Skeletal muscle tissue (tissue), 4 donors: ENCODE data around the gene FBXO31. TPM values are rescaled to one million over a fixed set of nuclear protein-coding genes. Genes with fewer than 3 reads are reported as not detected.
A peak's percentile ranks its signal among the peaks of the same experiment; 100 is the strongest.
"Not testable (repeated sequence)": the region's sequence is repeated elsewhere in the genome, so short reads cannot be mapped to it uniquely, and the experiment has no call there.

Experiments used
- H3K27ac ChIP-seq: one replicate; pipeline ENCODE4 v1.7.0; 2013; ENCODE audit warnings: mild to moderate bottlenecking, low read depth, low read length, inconsistent platforms
- H3K27me3 ChIP-seq, 3 donors: one replicate each; pipeline ENCODE4 v1.7.0; 2013; ENCODE audit warnings: low read length in 3 of 3; ENCODE audit not compliant: control insufficient read depth in 3 of 3, insufficient read depth in 3 of 3
- H3K36me3 ChIP-seq, 3 donors: one replicate each; pipeline ENCODE4 v1.7.0; 2013; ENCODE audit warnings: low read length in 3 of 3; ENCODE audit not compliant: control insufficient read depth in 3 of 3, insufficient read depth in 3 of 3
- H3K4me1 ChIP-seq, 3 donors: one replicate each; pipeline ENCODE4 v1.7.0; 2013; ENCODE audit warnings: low read length in 3 of 3, mild to moderate bottlenecking in 3 of 3; ENCODE audit not compliant: control insufficient read depth in 3 of 3, insufficient read depth in 3 of 3
- H3K4me3 ChIP-seq, 3 donors: one replicate each; pipeline ENCODE4 v1.7.0; 2013; ENCODE audit warnings: low read length in 3 of 3
- H3K9ac ChIP-seq, 3 donors: one replicate each; pipeline ENCODE4 v1.7.0; 2013; ENCODE audit warnings: low read length in 3 of 3, mild to moderate bottlenecking in 3 of 3, moderate library complexity in 2 of 3, low read depth in 1 of 3
- H3K9me3 ChIP-seq, 3 donors: one replicate each; pipeline ENCODE4 v1.7.0; 2013; ENCODE audit warnings: low read length in 3 of 3; ENCODE audit not compliant: control insufficient read depth in 3 of 3
- total RNA-seq: library from RNA; depleted of rRNA; stranded (reverse); fragments of >200 nt; gene quantifications from one replicate; pipeline ENCODE4 v1.2.3, GENCODE V29; 2014
- donor health status: Osteomylitis.

Gene FBXO31
- total RNA-seq, 1 donor from 2014 or later, result 26.6 TPM

GRCh38 chr16:87387942-87388817, 4.6 kb upstream of the FBXO31 start:
- H3K9me3 ChIP-seq, result no peaks in the 10 kb centered on the region
- H3K4me1 ChIP-seq, result peaks cover 28 to 41% (median 28%) of the 10 kb centered on the region in 3 donors
- H3K9ac ChIP-seq, result peak overlapping the region; percentile 57 to 73 (median 72)
- H3K36me3 ChIP-seq, result no peaks in the 10 kb centered on the region
- H3K27ac ChIP-seq, result peak overlapping the region; percentile 99
- H3K27me3 ChIP-seq, result no peaks in the 10 kb centered on the region
- H3K4me3 ChIP-seq, result peak overlapping the region; percentile 54 to 61 (median 56)

GRCh38 chr16:87384875-87385167, 1.2 kb upstream of the FBXO31 start:
- not testable (repeated sequence) for H3K27me3 ChIP-seq, H3K36me3 ChIP-seq, H3K9me3 ChIP-seq
- Histone ChIP-seq H3K27ac (peak overlapping the region; percentile 93), H3K9ac (peak overlapping the region; percentile 76 to 88 (median 84)), H3K4me3 (peak overlapping the region; percentile 62 to 87 (median 80)), H3K4me1 (peaks cover 42 to 58% (median 42%) of the 10 kb centered on the region in 3 donors)

- H3K27ac ChIP-seq, result peak overlapping the region; percentile 93
- H3K27me3 ChIP-seq, result no peaks in the 10 kb centered on the region
- peak overlapping the region; percentile 76 to 88 (median 84) for H3K9ac ChIP-seq
- H3K4me3 ChIP-seq, result peak overlapping the region; percentile 62 to 87 (median 80)
- peaks cover 0 to 2% (median 0%) of the 10 kb centered on the region in 3 donors for H3K36me3 ChIP-seq
- peaks cover 42 to 62% (median 45%) of the 10 kb centered on the region in 3 donors for H3K4me1 ChIP-seq
- no peaks in the 10 kb centered on the region for H3K9me3 ChIP-seq
Measured at GRCh38 chr16:87384162-87384874, 742 bp upstream of the FBXO31 start.

GRCh38 chr16:87382023-87382785, 1.4 kb downstream of the FBXO31 start:
- H3K4me3 ChIP-seq, result peak overlapping the region; percentile 62 to 87 (median 69)
- H3K9ac ChIP-seq, result peak overlapping the region; percentile 86 to 89 (median 88)
- H3K36me3 ChIP-seq, result peaks cover 0 to 2% (median 0%) of the 10 kb centered on the region in 3 donors
- H3K27me3 ChIP-seq, result no peaks in the 10 kb centered on the region
- H3K4me1 ChIP-seq, result peaks cover 37 to 58% (median 38%) of the 10 kb centered on the region in 3 donors
- no peaks in the 10 kb centered on the region for H3K9me3 ChIP-seq
- H3K27ac ChIP-seq, result peak overlapping the region; percentile 93

- Histone ChIP-seq H3K27me3 (no peaks in the 10 kb centered on the region), H3K9ac (peak overlapping the region; percentile 7 to 89 (median 88)), H3K9me3 (no peaks in the 10 kb centered on the region), H3K27ac (peak overlapping the region; percentile 93), H3K36me3 (peaks cover 0 to 2% (median 0%) of the 10 kb centered on the region in 3 donors), H3K4me1 (peaks cover 41 to 65% (median 46%) of the 10 kb centered on the region in 3 donors), H3K4me3 (peak overlapping the region; percentile 62 to 87 (median 69))
Measured at GRCh38 chr16:87380881-87381280, 2.7 kb downstream of the FBXO31 start.

- Histone ChIP-seq H3K4me3 (peak overlapping the region; percentile 25 to 87 (median 62)), H3K36me3 (peaks cover 0 to 2% (median 0%) of the 10 kb centered on the region in 3 donors), H3K27ac (peak overlapping the region; percentile 93), H3K27me3 (no peaks in the 10 kb centered on the region), H3K9me3 (no peaks in the 10 kb centered on the region), H3K9ac (peak overlapping the region in 2 of 3 donors; percentile 88 to 89), H3K4me1 (peaks cover 46 to 70% (median 50%) of the 10 kb centered on the region in 3 donors)
Measured at GRCh38 chr16:87380403-87380802, 3.2 kb downstream of the FBXO31 start.

GRCh38 chr16:87379312-87379752, 4.2 kb downstream of the FBXO31 start:
- not testable (repeated sequence) for H3K27me3 ChIP-seq, H3K4me3 ChIP-seq, H3K9ac ChIP-seq, H3K9me3 ChIP-seq, H3K36me3 ChIP-seq
- peak overlapping the region; percentile 93 for H3K27ac ChIP-seq
- H3K4me1 ChIP-seq, result peaks cover 48 to 66% (median 52%) of the 10 kb centered on the region in 3 donors

- peak overlapping the region in 1 of 3 donors; percentile 33 for H3K9ac ChIP-seq
- H3K27me3 ChIP-seq, result no peaks in the 10 kb centered on the region
- peaks cover 0 to 2% (median 2%) of the 10 kb centered on the region in 3 donors for H3K36me3 ChIP-seq
- H3K4me3 ChIP-seq, result no peak overlapping the region
- H3K4me1 ChIP-seq, result peaks cover 38 to 66% (median 49%) of the 10 kb centered on the region in 3 donors
- H3K9me3 ChIP-seq, result no peaks in the 10 kb centered on the region
- H3K27ac ChIP-seq, result peak overlapping the region; percentile 89
Measured at GRCh38 chr16:87376660-87377059, 6.9 kb downstream of the FBXO31 start.

- peak overlapping the region; percentile 89 for H3K27ac ChIP-seq
- no peaks in the 10 kb centered on the region for H3K27me3 ChIP-seq
- H3K9me3 ChIP-seq, result no peaks in the 10 kb centered on the region
- peaks cover 0 to 2% (median 2%) of the 10 kb centered on the region in 3 donors for H3K36me3 ChIP-seq
- peak overlapping the region; percentile 61 to 86 (median 66) for H3K9ac ChIP-seq
- H3K4me3 ChIP-seq, result peak overlapping the region in 2 of 3 donors; percentile 7 to 58
- H3K4me1 ChIP-seq, result peaks cover 38 to 67% (median 49%) of the 10 kb centered on the region in 3 donors
Measured at GRCh38 chr16:87375426-87376135, 8.0 kb downstream of the FBXO31 start.
